HG02943 (cell line): ENCODE results near the gene CERS4.

Source experiments
- ATAC-seq: cut with Tn5 transposase; IDR thresholded peaks from one replicate; pipeline ENCODE4 v1.9.1; 2021; ENCODE audit warnings: mild to moderate bottlenecking, low read depth, moderate library complexity; ENCODE audit not compliant: unreplicated experiment

CERS4 gene

GRCh38 chr19:8311461-8312260 lies 102.5 kb downstream of the CERS4 start:
- no peak for ATAC-seq
